ENCODE data around the gene CNN2. TPM values are rescaled to one million over a fixed set of nuclear protein-coding genes. Genes with fewer than 3 reads are reported as not detected.

Gene CNN2
- total and polyA plus RNA-seq, 2 of the 8 experiments (the other 6 are each of a cell fraction or from before 2014, with no cell fraction given): 189 to 551 TPM

- TF ChIP-seq CHD1 (IDR thresholded peaks at IDR 0.05; ENCODE audit: low read depth, low read length): no peak
- TF ChIP-seq CTBP2 (IDR thresholded peaks at IDR 0.05; ENCODE audit: borderline replicate concordance, insufficient read depth, insufficient read length, low read length): no peak
- TF ChIP-seq NANOG (IDR thresholded peaks at IDR 0.05; ENCODE audit: insufficient read depth, low read depth, low read length, poor library complexity, severe bottlenecking): no peak
- no peak for TF ChIP-seq CHD7 (IDR thresholded peaks at IDR 0.05; ENCODE audit: insufficient replicate concordance, low read length)
- no peak for TF ChIP-seq POLR2AphosphoS5 (IDR thresholded peaks at IDR 0.05; ENCODE audit: low read depth, low read length)
- TF ChIP-seq MAX (IDR thresholded peaks at IDR 0.05): no peak
- no peak for TF ChIP-seq SIX5 (IDR thresholded peaks at IDR 0.05; ENCODE audit: low read depth, low read length)
- TF ChIP-seq E2F6 (IDR thresholded peaks at IDR 0.05): no peak
Observed at GRCh38 chr19:1073063-1073955, 46.9 kb downstream of the CNN2 start (continued).

Measured in H1 (cell line).